DOHH2 (cell line): ENCODE measurements around the gene DACT1.

Source experiments
- H3F3A ChIP-seq: fragments of 200-600 bp; sonication (generic), shearing (Covaris generic); 2 replicates; pipeline ENCODE4 v1.6.0; 2016; ENCODE audit warnings: antibody characterized with exemption, mild to moderate bottlenecking; ENCODE audit not compliant: control insufficient read depth, insufficient read depth
- H3K27ac ChIP-seq: fragments of 200-600 bp; sonication (generic); 2 replicates; pipeline ENCODE4 v1.5.1; 2014; ENCODE audit warnings: low read depth, mild to moderate bottlenecking, low read length, moderate library complexity
- H3K27me3 ChIP-seq: fragments of 200-600 bp; sonication (generic); 2 replicates; pipeline ENCODE4 v1.6.1; 2014; ENCODE audit warnings: mild to moderate bottlenecking, low read length, mixed read lengths; ENCODE audit not compliant: control insufficient read depth
- H3K36me3 ChIP-seq: fragments of 200-600 bp; sonication (generic); 2 replicates; pipeline ENCODE4 v1.6.1; 2014; ENCODE audit warnings: mild to moderate bottlenecking, low read length, moderate library complexity, mixed read lengths; ENCODE audit not compliant: control insufficient read depth
- H3K4me1 ChIP-seq: fragments of 200-600 bp; sonication (generic); 2 replicates; pipeline ENCODE4 v1.6.1; 2014; ENCODE audit warnings: mild to moderate bottlenecking, low read length, mixed read lengths; ENCODE audit not compliant: control insufficient read depth
- H3K4me2 ChIP-seq: fragments of 200-600 bp; sonication (generic); 2 replicates; pipeline ENCODE4 v1.6.0; 2014; ENCODE audit warnings: mild to moderate bottlenecking, low read length, moderate library complexity
- H3K4me3 ChIP-seq: fragments of 200-600 bp; sonication (generic); 2 replicates; pipeline ENCODE4 v1.5.1; 2014; ENCODE audit warnings: mild to moderate bottlenecking, low read length, mixed read lengths
- H3K79me2 ChIP-seq: fragments of 200-600 bp; sonication (generic); 2 replicates; pipeline ENCODE4 v1.6.1; 2014; ENCODE audit warnings: mild to moderate bottlenecking, low read length, mixed read lengths; ENCODE audit not compliant: control insufficient read depth
- H3K9me2 ChIP-seq: fragments of 200-600 bp; sonication (generic); replicated peaks from 2 replicates; pipeline ENCODE4 v1.6.1; 2014; ENCODE audit warnings: mild to moderate bottlenecking, low read length, mixed read lengths; ENCODE audit not compliant: control insufficient read depth
- H3K9me3 ChIP-seq: fragments of 200-600 bp; sonication (generic); 2 replicates; pipeline ENCODE4 v1.6.1; 2014; ENCODE audit warnings: antibody characterized with exemption, low read length, mixed read lengths; ENCODE audit not compliant: control insufficient read depth, insufficient read depth
- H4K20me1 ChIP-seq: fragments of 200-600 bp; sonication (generic); 2 replicates; pipeline ENCODE4 v1.6.0; 2014; ENCODE audit warnings: low read depth, mild to moderate bottlenecking, antibody characterized with exemption, low read length, moderate library complexity; ENCODE audit not compliant: control insufficient read depth, insufficient read depth
- CTCF ChIP-seq: fragments of 200-600 bp; sonication (generic); IDR thresholded peaks from one replicate; pipeline ENCODE4 v1.5.1; 2014; ENCODE audit warnings: antibody characterized with exemption, mild to moderate bottlenecking, low read depth, low read length; ENCODE audit not compliant: poor library complexity, severe bottlenecking
- EZH2phosphoT487 ChIP-seq: fragments of 200-600 bp; sonication (generic); IDR thresholded peaks from 2 replicates; pipeline ENCODE4 v1.6.1; 2017; ENCODE audit warnings: borderline replicate concordance, mild to moderate bottlenecking, antibody characterized with exemption, low read length, moderate library complexity, mixed read lengths

DACT1 gene

GRCh38 chr14:58656671-58657411 is 19.1 kb downstream of the DACT1 start:
- no peaks in the 10 kb centered on the region for H3K4me1 ChIP-seq
- H3K9me2 ChIP-seq: no peaks in the 10 kb centered on the region
- H3K36me3 ChIP-seq: no peaks in the 10 kb centered on the region
- no peaks in the 10 kb centered on the region for H3K9me3 ChIP-seq
- H3K4me3 ChIP-seq: no peak overlapping the region
- H3K79me2 ChIP-seq: no peaks in the 10 kb centered on the region
- H4K20me1 ChIP-seq: no peaks in the 10 kb centered on the region
- TF ChIP-seq CTCF (no peak), EZH2phosphoT487 (no peak)
- no peak overlapping the region for H3K4me2 ChIP-seq
- no peaks in the 10 kb centered on the region for H3F3A ChIP-seq
- no peak overlapping the region for H3K27ac ChIP-seq
- H3K27me3 ChIP-seq: no peaks in the 10 kb centered on the region

- Histone ChIP-seq H3K9me3 (no peaks in the 10 kb centered on the region), H3K79me2 (no peaks in the 10 kb centered on the region), H3K36me3 (no peaks in the 10 kb centered on the region), H3K4me2 (no peak overlapping the region), H3K4me3 (no peak overlapping the region), H4K20me1 (no peaks in the 10 kb centered on the region), H3K4me1 (no peaks in the 10 kb centered on the region), H3F3A (no peaks in the 10 kb centered on the region), H3K27me3 (peaks cover 8% of the 10 kb centered on the region), H3K27ac (no peak overlapping the region), H3K9me2 (no peaks in the 10 kb centered on the region)
- TF ChIP-seq EZH2phosphoT487 (no peak), CTCF (no peak)
These were observed 21.3 kb downstream of the DACT1 start for GRCh38 chr14:58659061-58659460.

- Histone ChIP-seq H3K4me3 (no peak overlapping the region), H3F3A (no peaks in the 10 kb centered on the region), H3K36me3 (no peaks in the 10 kb centered on the region), H3K4me2 (no peak overlapping the region), H4K20me1 (no peaks in the 10 kb centered on the region), H3K27ac (no peak overlapping the region), H3K27me3 (peaks cover 8% of the 10 kb centered on the region), H3K9me2 (no peaks in the 10 kb centered on the region), H3K9me3 (no peaks in the 10 kb centered on the region), H3K4me1 (no peaks in the 10 kb centered on the region), H3K79me2 (no peaks in the 10 kb centered on the region)
- no peak for TF ChIP-seq CTCF
- no peak for TF ChIP-seq EZH2phosphoT487
These were observed 22.1 kb downstream of the DACT1 start for GRCh38 chr14:58659846-58660245.
